ENCODE data around the gene USP9X.
A peak's percentile ranks its signal among the peaks of the same experiment; 100 is the strongest.
"Not testable (repeated sequence)": the region's sequence is repeated elsewhere in the genome, so short reads cannot be mapped to it uniquely, and the experiment has no call there.

The USP9X gene

GRCh38 chrX:41084893-41085511 is at the start of gene USP9X:
Gene USP9X, plus strand, starts transcription at chrX:41085445. Its CDS starts 38,184 bp downstream, at chrX:41123629.
- Histone ChIP-seq H3K27me3 (ENCODE audit: insufficient read depth, low read length) (no peaks in the 10 kb centered on the region), H3K36me3 (ENCODE audit: insufficient read depth, low read depth, low read length) (peaks cover 24% of the 10 kb centered on the region), H3K4me1 (ENCODE audit: insufficient read depth, low read length) (no peaks in the 10 kb centered on the region; the same call in 1 of the 2 replicates), H3K9me3 (ENCODE audit: insufficient read depth, low read depth, low read length) (no peaks in the 10 kb centered on the region), H3K27ac (ENCODE audit: low read length) (peak within 1 kb of the TSS; percentile 87), H3K4me3 (ENCODE audit: low read length) (peak within 1 kb of the TSS; percentile 97), H3K9ac (ENCODE audit: low read depth, low read length) (peak within 1 kb of the TSS; percentile 99)

GRCh38 chrX:41035582-41035981 is 49.7 kb upstream of the USP9X start:
- H3K36me3 ChIP-seq (ENCODE audit: insufficient read depth, low read depth, low read length): no peaks in the 10 kb centered on the region
- H3K9me3 ChIP-seq (ENCODE audit: insufficient read depth, low read depth, low read length): no peaks in the 10 kb centered on the region
- no peak overlapping the region for H3K4me3 ChIP-seq (ENCODE audit: low read length)
- no peaks in the 10 kb centered on the region for H3K4me1 ChIP-seq (ENCODE audit: insufficient read depth, low read length)
- no peak overlapping the region for H3K27ac ChIP-seq (ENCODE audit: low read length)
- H3K27me3 ChIP-seq (ENCODE audit: insufficient read depth, low read length): no peaks in the 10 kb centered on the region
- H3K9ac ChIP-seq (ENCODE audit: low read depth, low read length): no peak overlapping the region

GRCh38 chrX:41036668-41037326 is 48.4 kb upstream of the USP9X start:
- no peaks in the 10 kb centered on the region for H3K9me3 ChIP-seq (ENCODE audit: insufficient read depth, low read depth, low read length)
- no peak overlapping the region for H3K9ac ChIP-seq (ENCODE audit: low read depth, low read length)
- no peak overlapping the region for H3K27ac ChIP-seq (ENCODE audit: low read length)
- H3K36me3 ChIP-seq (ENCODE audit: insufficient read depth, low read depth, low read length): no peaks in the 10 kb centered on the region
- H3K27me3 ChIP-seq (ENCODE audit: insufficient read depth, low read length): no peaks in the 10 kb centered on the region
- no peaks in the 10 kb centered on the region for H3K4me1 ChIP-seq (ENCODE audit: insufficient read depth, low read length)
- H3K4me3 ChIP-seq (ENCODE audit: low read length): no peak overlapping the region

GRCh38 chrX:41043196-41043595 is 42.0 kb upstream of the USP9X start:
- Histone ChIP-seq H3K36me3 (ENCODE audit: insufficient read depth, low read depth, low read length) (no peaks in the 10 kb centered on the region), H3K9me3 (ENCODE audit: insufficient read depth, low read depth, low read length) (no peaks in the 10 kb centered on the region), H3K4me3 (ENCODE audit: low read length) (no peak overlapping the region), H3K4me1 (ENCODE audit: insufficient read depth, low read length) (no peaks in the 10 kb centered on the region; the same call in 1 of the 2 replicates), H3K27me3 (ENCODE audit: insufficient read depth, low read length) (no peaks in the 10 kb centered on the region), H3K27ac (ENCODE audit: low read length) (no peak overlapping the region), H3K9ac (ENCODE audit: low read depth, low read length) (no peak overlapping the region)

GRCh38 chrX:41043674-41044345 is 41.4 kb upstream of the USP9X start:
- Histone ChIP-seq H3K9ac (ENCODE audit: low read depth, low read length) (no peak overlapping the region), H3K4me3 (ENCODE audit: low read length) (no peak overlapping the region), H3K9me3 (ENCODE audit: insufficient read depth, low read depth, low read length) (no peaks in the 10 kb centered on the region), H3K27ac (ENCODE audit: low read length) (no peak overlapping the region), H3K36me3 (ENCODE audit: insufficient read depth, low read depth, low read length) (no peaks in the 10 kb centered on the region), H3K27me3 (ENCODE audit: insufficient read depth, low read length) (no peaks in the 10 kb centered on the region), H3K4me1 (ENCODE audit: insufficient read depth, low read length) (no peaks in the 10 kb centered on the region; the same call in 1 of the 2 replicates)

GRCh38 chrX:41045960-41046567 is 39.2 kb upstream of the USP9X start:
- no peaks in the 10 kb centered on the region; the same call in 1 of the 2 replicates for H3K4me1 ChIP-seq (ENCODE audit: insufficient read depth, low read length)
- no peak overlapping the region for H3K27ac ChIP-seq (ENCODE audit: low read length)
- no peak overlapping the region for H3K9ac ChIP-seq (ENCODE audit: low read depth, low read length)
- no peaks in the 10 kb centered on the region for H3K27me3 ChIP-seq (ENCODE audit: insufficient read depth, low read length)
- H3K36me3 ChIP-seq (ENCODE audit: insufficient read depth, low read depth, low read length): no peaks in the 10 kb centered on the region
- H3K4me3 ChIP-seq (ENCODE audit: low read length): no peak overlapping the region
- no peaks in the 10 kb centered on the region for H3K9me3 ChIP-seq (ENCODE audit: insufficient read depth, low read depth, low read length)

- H3K4me1 ChIP-seq (ENCODE audit: insufficient read depth, low read length): no peaks in the 10 kb centered on the region; the same call in 1 of the 2 replicates
- H3K4me3 ChIP-seq (ENCODE audit: low read length): no peak overlapping the region
- no peaks in the 10 kb centered on the region for H3K36me3 ChIP-seq (ENCODE audit: insufficient read depth, low read depth, low read length)
- H3K9ac ChIP-seq (ENCODE audit: low read depth, low read length): no peak overlapping the region
- no peaks in the 10 kb centered on the region for H3K27me3 ChIP-seq (ENCODE audit: insufficient read depth, low read length)
- H3K27ac ChIP-seq (ENCODE audit: low read length): no peak overlapping the region
- H3K9me3 ChIP-seq (ENCODE audit: insufficient read depth, low read depth, low read length): no peaks in the 10 kb centered on the region
Measured at GRCh38 chrX:41047878-41048534, 37.2 kb upstream of the USP9X start.

GRCh38 chrX:41050359-41050758 is 34.9 kb upstream of the USP9X start:
- Histone ChIP-seq H3K9me3 (ENCODE audit: insufficient read depth, low read depth, low read length) (no peaks in the 10 kb centered on the region), H3K27me3 (ENCODE audit: insufficient read depth, low read length) (no peaks in the 10 kb centered on the region), H3K27ac (ENCODE audit: low read length) (no peak overlapping the region), H3K36me3 (ENCODE audit: insufficient read depth, low read depth, low read length) (no peaks in the 10 kb centered on the region), H3K9ac (ENCODE audit: low read depth, low read length) (no peak overlapping the region), H3K4me3 (ENCODE audit: low read length) (no peak overlapping the region), H3K4me1 (ENCODE audit: insufficient read depth, low read length) (no peaks in the 10 kb centered on the region; the same call in 1 of the 2 replicates)

- no peaks in the 10 kb centered on the region for H3K36me3 ChIP-seq (ENCODE audit: insufficient read depth, low read depth, low read length)
- H3K9ac ChIP-seq (ENCODE audit: low read depth, low read length): no peak overlapping the region
- no peaks in the 10 kb centered on the region; the same call in 1 of the 2 replicates for H3K4me1 ChIP-seq (ENCODE audit: insufficient read depth, low read length)
- no peaks in the 10 kb centered on the region for H3K27me3 ChIP-seq (ENCODE audit: insufficient read depth, low read length)
- no peak overlapping the region for H3K4me3 ChIP-seq (ENCODE audit: low read length)
- no peak overlapping the region for H3K27ac ChIP-seq (ENCODE audit: low read length)
- no peaks in the 10 kb centered on the region for H3K9me3 ChIP-seq (ENCODE audit: insufficient read depth, low read depth, low read length)
Measured at GRCh38 chrX:41051288-41051687, 34.0 kb upstream of the USP9X start.

- Histone ChIP-seq H3K9me3 (ENCODE audit: insufficient read depth, low read depth, low read length) (no peaks in the 10 kb centered on the region), H3K36me3 (ENCODE audit: insufficient read depth, low read depth, low read length) (no peaks in the 10 kb centered on the region), H3K9ac (ENCODE audit: low read depth, low read length) (no peak overlapping the region), H3K27me3 (ENCODE audit: insufficient read depth, low read length) (no peaks in the 10 kb centered on the region), H3K27ac (ENCODE audit: low read length) (no peak overlapping the region), H3K4me1 (ENCODE audit: insufficient read depth, low read length) (no peaks in the 10 kb centered on the region), H3K4me3 (ENCODE audit: low read length) (no peak overlapping the region)
Measured at GRCh38 chrX:41055740-41056139, 29.5 kb upstream of the USP9X start.

- not testable (repeated sequence) for H3K36me3 ChIP-seq (ENCODE audit: insufficient read depth, low read depth, low read length); H3K4me3 ChIP-seq (ENCODE audit: low read length); H3K27ac ChIP-seq (ENCODE audit: low read length); H3K27me3 ChIP-seq (ENCODE audit: insufficient read depth, low read length); H3K9ac ChIP-seq (ENCODE audit: low read depth, low read length); H3K4me1 ChIP-seq (ENCODE audit: insufficient read depth, low read length); H3K9me3 ChIP-seq (ENCODE audit: insufficient read depth, low read depth, low read length)
Measured at GRCh38 chrX:41063276-41063675, 22.0 kb upstream of the USP9X start.
